ENCODE data around the gene CDK6. TPM values are rescaled to one million over a fixed set of nuclear protein-coding genes. Genes with fewer than 3 reads are reported as not detected.

CDK6 gene
- total RNA-seq, 2 donors from 2014 or later = 28.5 to 36.6 TPM

- no peak for TF ChIP-seq CTCF (conservative IDR thresholded peaks at IDR 0.05)
- H3K4me1 Mint-ChIP-seq = peaks cover 24% of the 10 kb centered on the region
- no peak overlapping the region for H3K27ac Mint-ChIP-seq
- Histone ChIP-seq H3K36me3 (ENCODE audit: control insufficient read depth, insufficient read depth, low read length) (no peaks in the 10 kb centered on the region), H3K4me3 (ENCODE audit: low read length) (no peak overlapping the region), H3K9me3 (ENCODE audit: control insufficient read depth, low read length) (no peaks in the 10 kb centered on the region), H3K27ac (ENCODE audit: low read depth, low read length) (no peak overlapping the region), H3K27me3 (ENCODE audit: control insufficient read depth, insufficient read depth, low read length, poor library complexity, severe bottlenecking) (no peaks in the 10 kb centered on the region), H3K9ac (ENCODE audit: extremely low read depth, low read length, poor library complexity, severe bottlenecking) (no peak overlapping the region), H3K4me1 (ENCODE audit: control insufficient read depth, insufficient read depth, low read length) (peaks cover 11% of the 10 kb centered on the region)
- WGBS, 2 experiments (ENCODE audit: insufficient coverage in 1 of 2, insufficient read length in 1 of 2) = 70 to 93% methylated on average over 4 of the region's 5 CpGs
- no peak overlapping the region for H3K4me3 Mint-ChIP-seq
- H3K36me3 Mint-ChIP-seq (ENCODE audit: low read depth) = no peaks in the 10 kb centered on the region
- H3K9me3 Mint-ChIP-seq = no peaks in the 10 kb centered on the region
- no peaks in the 10 kb centered on the region for H3K27me3 Mint-ChIP-seq (ENCODE audit: insufficient read depth)
- DNase-seq = no peak
These were observed 200.3 kb downstream of the CDK6 start for GRCh38 chr7:92636018-92636560.

- H3K4me1 Mint-ChIP-seq = peaks cover 24% of the 10 kb centered on the region
- H3K4me3 ChIP-seq (ENCODE audit: low read length) = no peak overlapping the region
These were observed 200.8 kb downstream of the CDK6 start for GRCh38 chr7:92635538-92635937.

GRCh38 chr7:92634924-92635519, 201.4 kb downstream of the CDK6 start:
- no peak overlapping the region for H3K4me3 Mint-ChIP-seq
- Histone ChIP-seq H3K4me1 (ENCODE audit: control insufficient read depth, insufficient read depth, low read length) (peaks cover 11% of the 10 kb centered on the region), H3K9ac (ENCODE audit: extremely low read depth, low read length, poor library complexity, severe bottlenecking) (no peak overlapping the region), H3K27me3 (ENCODE audit: control insufficient read depth, insufficient read depth, low read length, poor library complexity, severe bottlenecking) (no peaks in the 10 kb centered on the region), H3K9me3 (ENCODE audit: control insufficient read depth, low read length) (no peaks in the 10 kb centered on the region), H3K4me3 (ENCODE audit: low read length) (no peak overlapping the region), H3K36me3 (ENCODE audit: control insufficient read depth, insufficient read depth, low read length) (no peaks in the 10 kb centered on the region), H3K27ac (ENCODE audit: low read depth, low read length) (no peak overlapping the region)
- no peak for TF ChIP-seq CTCF (conservative IDR thresholded peaks at IDR 0.05)
- H3K9me3 Mint-ChIP-seq = no peaks in the 10 kb centered on the region
- peak overlapping the region; percentile 64 for H3K27ac Mint-ChIP-seq
- no peaks in the 10 kb centered on the region for H3K27me3 Mint-ChIP-seq (ENCODE audit: insufficient read depth)
- no peak for DNase-seq
- WGBS, 2 experiments (ENCODE audit: insufficient coverage in 1 of 2, insufficient read length in 1 of 2) = 13 to 60% methylated on average over 1 to 4 of the region's 4 CpGs
- H3K36me3 Mint-ChIP-seq (ENCODE audit: low read depth) = no peaks in the 10 kb centered on the region
- peaks cover 24% of the 10 kb centered on the region for H3K4me1 Mint-ChIP-seq

More at GRCh38 chr7:92635538-92635937, 200.8 kb downstream of the CDK6 start:
- Histone ChIP-seq H3K9me3 (ENCODE audit: control insufficient read depth, low read length) (no peaks in the 10 kb centered on the region), H3K4me1 (ENCODE audit: control insufficient read depth, insufficient read depth, low read length) (peaks cover 11% of the 10 kb centered on the region), H3K36me3 (ENCODE audit: control insufficient read depth, insufficient read depth, low read length) (no peaks in the 10 kb centered on the region), H3K27me3 (ENCODE audit: control insufficient read depth, insufficient read depth, low read length, poor library complexity, severe bottlenecking) (no peaks in the 10 kb centered on the region), H3K27ac (ENCODE audit: low read depth, low read length) (no peak overlapping the region), H3K9ac (ENCODE audit: extremely low read depth, low read length, poor library complexity, severe bottlenecking) (no peak overlapping the region)
- no peaks in the 10 kb centered on the region for H3K36me3 Mint-ChIP-seq (ENCODE audit: low read depth)
- H3K9me3 Mint-ChIP-seq = no peaks in the 10 kb centered on the region
- TF ChIP-seq CTCF (conservative IDR thresholded peaks at IDR 0.05) = no peak
- H3K4me3 Mint-ChIP-seq = no peak overlapping the region
- no peaks in the 10 kb centered on the region for H3K27me3 Mint-ChIP-seq (ENCODE audit: insufficient read depth)
- DNase-seq = no peak
- WGBS, 2 experiments (ENCODE audit: insufficient coverage in 1 of 2, insufficient read length in 1 of 2) = 88 to 100% methylated on average over 1 to 3 of the region's 4 CpGs
- peak overlapping the region; percentile 64 for H3K27ac Mint-ChIP-seq
